IPS-15b (cell line): ENCODE measurements around the gene MAGI1.

Source experiments
- H3K27me3 ChIP-seq: one replicate; pipeline ENCODE4 v1.6.1; 2013; ENCODE audit warnings: low read length; ENCODE audit not compliant: control insufficient read depth, insufficient read depth
- H3K36me3 ChIP-seq: one replicate; pipeline ENCODE4 v1.6.1; 2013; ENCODE audit warnings: low read length; ENCODE audit not compliant: control insufficient read depth, insufficient read depth
- H3K4me1 ChIP-seq: one replicate; pipeline ENCODE4 v1.6.1; 2013; ENCODE audit warnings: mild to moderate bottlenecking, low read length; ENCODE audit not compliant: control insufficient read depth, insufficient read depth
- H3K4me3 ChIP-seq: one replicate; pipeline ENCODE4 v1.5.1; 2013; ENCODE audit warnings: low read depth, low read length
- H3K9ac ChIP-seq: one replicate; pipeline ENCODE4 v1.6.1; 2013; ENCODE audit warnings: low read depth, mild to moderate bottlenecking, low read length
- H3K9me3 ChIP-seq: one replicate; pipeline ENCODE4 v1.6.1; 2013; ENCODE audit warnings: mild to moderate bottlenecking, low read length; ENCODE audit not compliant: control insufficient read depth, insufficient read depth

Gene MAGI1

DNA sequence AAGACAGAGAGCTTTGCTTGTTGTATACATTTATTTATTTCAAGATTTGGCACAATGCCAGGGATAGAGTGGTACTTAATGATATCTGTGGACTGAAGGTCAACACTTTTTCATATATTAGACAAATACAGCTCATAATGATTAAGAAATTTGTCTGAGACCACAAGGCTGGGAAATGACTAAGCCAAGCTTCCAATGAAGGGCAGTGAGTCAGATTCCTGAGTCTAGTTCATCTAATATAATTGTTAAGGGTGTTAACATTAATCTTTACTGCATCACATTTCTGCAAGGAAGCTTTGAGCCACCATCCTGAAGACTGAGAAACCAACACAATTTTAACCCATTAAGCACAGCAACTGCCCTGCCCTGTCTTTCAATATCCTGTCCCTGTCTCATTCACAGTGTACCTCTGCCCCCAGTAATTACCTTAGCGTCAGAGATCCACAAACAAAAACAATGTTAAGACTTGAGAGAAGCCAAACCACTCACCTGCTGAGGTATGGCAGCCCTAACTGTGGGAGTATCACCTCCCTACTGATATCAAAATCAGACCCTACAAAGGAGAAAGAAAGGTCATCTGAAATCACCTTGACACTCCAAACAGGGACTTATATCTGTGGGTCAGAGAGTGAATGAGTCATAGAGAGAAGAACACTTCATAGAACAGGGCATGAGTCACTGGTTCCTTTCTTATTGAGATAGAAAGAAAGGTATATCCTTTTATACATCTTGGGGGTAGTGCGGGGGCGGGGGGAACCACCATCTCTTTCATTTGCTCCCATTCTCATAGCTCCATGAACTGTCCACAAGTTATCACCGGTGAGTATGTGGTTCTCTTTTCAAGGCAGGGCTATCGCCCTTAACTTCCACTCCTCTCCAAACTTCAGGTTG lies 74.7 kb downstream of the MAGI1 start:
- no peak overlapping the region for H3K4me3 ChIP-seq
- no peaks in the 10 kb centered on the region for H3K27me3 ChIP-seq
- no peaks in the 10 kb centered on the region for H3K9me3 ChIP-seq
- H3K4me1 ChIP-seq, result peaks cover 13% of the 10 kb centered on the region
- H3K9ac ChIP-seq, result no peak overlapping the region
- H3K36me3 ChIP-seq, result no peaks in the 10 kb centered on the region

DNA sequence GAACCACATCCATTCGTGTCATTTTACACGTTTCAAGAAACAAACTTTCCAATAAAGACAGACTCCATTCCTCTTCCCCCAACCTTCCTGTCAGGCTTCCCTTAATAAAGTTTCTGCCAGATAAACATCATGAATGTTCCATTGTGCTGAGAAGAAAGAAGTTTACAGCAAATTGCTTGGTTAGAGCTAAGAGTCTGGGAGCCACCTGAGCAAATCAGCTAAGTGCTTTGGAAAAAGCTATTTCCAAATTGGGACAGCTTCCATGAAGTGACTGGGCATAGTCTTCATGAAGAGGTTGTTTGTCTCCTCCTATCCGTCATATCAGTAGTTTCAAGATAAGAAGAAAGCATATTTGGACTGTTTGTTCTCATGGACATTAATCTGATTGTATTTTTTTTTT lies 77.0 kb downstream of the MAGI1 start:
- Histone ChIP-seq H3K4me1 (peaks cover 13% of the 10 kb centered on the region), H3K4me3 (no peak overlapping the region), H3K9me3 (no peaks in the 10 kb centered on the region), H3K27me3 (no peaks in the 10 kb centered on the region), H3K36me3 (no peaks in the 10 kb centered on the region), H3K9ac (no peak overlapping the region)

DNA sequence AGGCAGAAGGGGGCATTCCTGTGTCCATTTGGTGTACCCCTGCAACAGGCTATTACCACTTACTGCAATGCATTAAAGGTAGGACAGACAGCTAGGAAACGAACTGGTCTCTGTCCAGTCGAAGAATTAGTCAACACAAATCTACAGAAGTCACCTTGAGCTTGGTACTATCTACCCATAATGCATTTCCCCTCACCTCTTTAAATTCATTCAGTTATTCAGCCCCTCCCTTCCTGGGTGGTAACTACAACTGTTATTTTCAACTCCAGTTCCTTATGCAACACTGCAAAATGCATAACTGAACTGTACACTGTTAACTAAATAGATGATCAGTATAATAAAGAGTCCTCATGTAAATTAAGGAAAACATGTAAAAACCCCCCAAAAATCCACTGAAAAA lies 77.6 kb downstream of the MAGI1 start:
- no peaks in the 10 kb centered on the region for H3K9me3 ChIP-seq
- no peaks in the 10 kb centered on the region for H3K36me3 ChIP-seq
- H3K4me3 ChIP-seq, result no peak overlapping the region
- peaks cover 13% of the 10 kb centered on the region for H3K4me1 ChIP-seq
- H3K27me3 ChIP-seq, result no peaks in the 10 kb centered on the region
- no peak overlapping the region for H3K9ac ChIP-seq

DNA sequence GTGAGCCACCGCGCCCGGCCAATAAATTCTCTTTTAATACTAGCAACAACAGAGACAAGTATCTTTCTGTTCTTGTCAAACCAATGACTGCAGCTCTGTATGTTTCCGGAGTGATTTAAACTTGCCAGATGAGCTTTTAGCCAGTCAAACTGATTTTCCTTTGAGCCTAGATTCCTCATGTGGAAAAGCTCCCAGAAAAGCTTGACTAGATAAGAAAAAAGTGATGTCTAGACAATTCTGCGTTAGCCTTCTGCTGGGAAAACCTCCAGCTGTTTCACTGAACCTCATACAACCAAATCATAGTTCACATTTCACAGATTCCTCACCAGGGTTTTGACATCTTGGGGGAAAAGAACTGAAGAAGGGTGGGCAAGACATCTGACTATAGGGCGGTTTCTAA lies 78.6 kb downstream of the MAGI1 start:
- no peak overlapping the region for H3K9ac ChIP-seq
- no peaks in the 10 kb centered on the region for H3K27me3 ChIP-seq
- no peaks in the 10 kb centered on the region for H3K9me3 ChIP-seq
- H3K4me1 ChIP-seq, result peaks cover 13% of the 10 kb centered on the region
- H3K36me3 ChIP-seq, result no peaks in the 10 kb centered on the region
- H3K4me3 ChIP-seq, result no peak overlapping the region

DNA sequence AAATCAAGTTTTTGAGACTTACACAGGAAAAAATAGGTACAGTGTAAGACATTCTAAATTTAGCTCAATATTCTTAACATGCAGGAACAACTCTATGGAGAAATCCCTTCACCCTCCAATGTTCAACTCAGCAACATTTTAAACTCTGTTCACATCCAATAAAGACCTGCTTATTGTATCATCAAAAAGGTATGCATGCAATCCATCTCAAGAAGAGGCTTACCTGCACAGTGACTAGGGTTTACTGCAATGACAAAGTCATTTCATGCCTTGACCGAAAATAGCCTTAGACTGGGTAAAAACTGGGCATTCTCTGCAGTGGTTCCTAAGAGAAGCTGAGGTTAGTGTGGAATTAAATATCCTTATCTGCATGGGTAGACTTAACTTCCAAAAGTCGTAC lies 80.5 kb downstream of the MAGI1 start:
- peaks cover 10% of the 10 kb centered on the region for H3K4me1 ChIP-seq
- H3K4me3 ChIP-seq, result no peak overlapping the region
- no peaks in the 10 kb centered on the region for H3K27me3 ChIP-seq
- no peaks in the 10 kb centered on the region for H3K36me3 ChIP-seq
- H3K9ac ChIP-seq, result no peak overlapping the region
- H3K9me3 ChIP-seq, result no peaks in the 10 kb centered on the region

DNA sequence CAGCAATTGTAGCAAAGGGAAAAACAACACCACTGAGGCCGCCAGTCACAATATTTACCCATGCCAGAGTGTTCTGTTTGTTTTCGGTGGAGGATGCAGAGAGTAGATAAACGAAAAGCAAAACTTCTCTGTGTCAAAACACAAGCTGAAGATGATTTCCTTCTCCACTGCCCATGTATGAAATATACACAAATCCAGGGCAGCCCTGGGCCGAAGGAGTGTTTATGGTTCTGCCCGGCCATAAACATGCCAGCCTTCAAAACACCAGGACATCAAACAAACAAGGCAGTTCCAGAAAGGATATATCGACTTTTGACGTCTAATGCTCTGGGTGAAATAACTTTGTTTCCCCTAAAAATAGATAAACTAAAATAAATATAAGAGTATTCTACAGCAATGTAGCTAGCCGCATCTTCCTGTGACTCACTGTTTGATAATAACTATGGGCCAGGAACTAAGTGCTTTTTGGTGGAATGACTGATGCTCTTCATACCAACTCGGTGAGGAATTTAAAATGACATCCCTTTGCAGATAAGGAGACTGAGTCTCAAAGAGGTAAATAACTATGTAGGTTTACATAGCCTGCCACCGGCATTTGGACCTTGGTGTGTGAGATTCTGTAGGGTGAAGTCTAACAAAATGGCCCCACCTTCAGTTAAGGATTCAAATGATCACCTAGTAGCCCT lies 82.8 kb downstream of the MAGI1 start:
- no peaks in the 10 kb centered on the region for H3K9me3 ChIP-seq
- peaks cover 16% of the 10 kb centered on the region for H3K4me1 ChIP-seq
- H3K27me3 ChIP-seq, result no peaks in the 10 kb centered on the region
- H3K4me3 ChIP-seq, result no peak overlapping the region
- no peaks in the 10 kb centered on the region for H3K36me3 ChIP-seq
- H3K9ac ChIP-seq, result no peak overlapping the region

DNA sequence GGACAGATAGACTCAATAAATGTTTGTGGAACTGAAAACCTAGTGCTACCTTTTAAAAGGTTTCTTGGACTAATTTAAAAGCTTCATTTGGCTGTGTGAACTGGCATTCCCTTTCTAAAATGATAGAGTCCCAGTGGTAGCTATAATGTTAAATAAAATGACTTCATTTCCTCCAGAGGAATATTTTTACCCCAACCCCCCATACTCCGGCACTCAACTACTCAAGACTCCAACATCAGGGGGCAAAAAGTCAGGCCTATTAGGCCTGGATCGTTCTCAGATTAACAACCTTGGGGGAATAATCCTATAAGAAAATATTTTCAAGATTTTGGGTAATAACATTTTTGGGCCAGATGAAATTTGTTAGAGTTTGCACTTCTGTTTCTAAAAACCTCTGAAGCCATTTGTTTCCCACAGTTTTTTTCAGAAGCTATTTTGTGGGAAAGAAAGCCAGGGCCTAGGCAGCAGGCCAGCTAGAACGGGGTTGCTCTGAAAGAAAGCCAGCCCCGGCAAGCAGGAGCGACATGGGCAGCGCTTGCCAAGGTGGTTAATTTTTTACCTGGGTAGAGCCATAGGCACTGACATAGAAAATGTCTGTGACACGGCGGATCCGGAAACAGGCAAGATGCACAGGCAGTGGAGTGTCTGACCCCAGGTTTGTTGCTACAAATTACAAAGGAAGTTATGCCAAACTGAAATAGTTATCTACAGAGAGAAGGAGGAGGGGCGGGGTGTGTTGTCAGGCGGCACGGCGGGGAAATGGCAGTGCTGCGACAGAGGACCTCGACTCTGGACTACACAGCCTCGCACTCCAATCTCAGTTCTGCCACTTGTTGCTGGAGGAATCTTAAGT lies 84.6 kb downstream of the MAGI1 start:
- Histone ChIP-seq H3K9ac (peak overlapping the region; percentile 27), H3K4me3 (no peak overlapping the region), H3K4me1 (peaks cover 25% of the 10 kb centered on the region), H3K9me3 (no peaks in the 10 kb centered on the region), H3K36me3 (no peaks in the 10 kb centered on the region), H3K27me3 (no peaks in the 10 kb centered on the region)

DNA sequence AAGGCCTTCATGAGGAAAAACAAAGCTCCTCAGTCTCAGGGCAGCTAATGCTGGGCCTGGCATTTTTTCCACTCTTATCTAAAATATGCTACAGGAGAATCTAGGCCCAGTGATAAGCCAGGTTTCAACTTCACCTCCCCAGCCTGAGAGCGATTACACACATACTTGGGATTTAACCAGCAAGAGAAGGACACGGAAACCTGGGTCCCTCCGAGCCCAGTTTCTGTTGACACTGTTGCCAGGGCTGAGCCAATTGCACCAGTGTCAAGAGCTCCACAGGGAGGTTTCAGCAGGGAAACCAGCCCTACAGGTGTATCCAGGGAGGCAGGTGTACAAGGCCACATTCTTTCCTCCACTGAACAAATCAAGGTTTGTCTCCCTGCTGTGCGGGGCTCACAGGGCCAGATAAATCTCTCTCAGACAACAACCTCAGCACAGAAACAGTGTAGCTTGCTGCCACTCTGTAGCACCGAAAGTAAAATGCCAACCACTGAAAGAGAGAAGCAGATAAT lies 85.4 kb downstream of the MAGI1 start:
- H3K9me3 ChIP-seq, result no peaks in the 10 kb centered on the region
- no peak overlapping the region for H3K4me3 ChIP-seq
- H3K9ac ChIP-seq, result no peak overlapping the region
- no peaks in the 10 kb centered on the region for H3K27me3 ChIP-seq
- no peaks in the 10 kb centered on the region for H3K36me3 ChIP-seq
- peaks cover 29% of the 10 kb centered on the region for H3K4me1 ChIP-seq

DNA sequence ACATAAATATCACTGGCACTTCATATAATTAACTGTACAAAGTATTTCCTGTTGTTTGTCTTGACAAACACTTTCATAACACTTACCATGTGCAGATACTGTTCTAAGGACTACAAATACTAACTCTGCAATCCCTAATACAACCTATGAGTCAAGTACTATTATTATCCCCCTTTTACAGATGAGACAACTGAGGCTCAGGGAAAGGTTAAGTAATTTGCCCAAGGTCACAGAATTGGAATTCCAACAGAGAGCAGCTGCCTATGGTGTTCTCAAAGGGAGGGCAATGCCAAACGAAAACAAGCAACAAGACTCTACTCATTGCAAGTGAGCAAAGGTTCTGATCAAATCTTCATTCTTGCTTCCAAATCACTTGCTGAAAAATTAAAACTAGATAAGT lies 85.9 kb downstream of the MAGI1 start:
- H3K36me3 ChIP-seq, result no peaks in the 10 kb centered on the region
- no peak overlapping the region for H3K4me3 ChIP-seq
- H3K4me1 ChIP-seq, result peaks cover 29% of the 10 kb centered on the region
- no peak overlapping the region for H3K9ac ChIP-seq
- H3K9me3 ChIP-seq, result no peaks in the 10 kb centered on the region
- no peaks in the 10 kb centered on the region for H3K27me3 ChIP-seq

DNA sequence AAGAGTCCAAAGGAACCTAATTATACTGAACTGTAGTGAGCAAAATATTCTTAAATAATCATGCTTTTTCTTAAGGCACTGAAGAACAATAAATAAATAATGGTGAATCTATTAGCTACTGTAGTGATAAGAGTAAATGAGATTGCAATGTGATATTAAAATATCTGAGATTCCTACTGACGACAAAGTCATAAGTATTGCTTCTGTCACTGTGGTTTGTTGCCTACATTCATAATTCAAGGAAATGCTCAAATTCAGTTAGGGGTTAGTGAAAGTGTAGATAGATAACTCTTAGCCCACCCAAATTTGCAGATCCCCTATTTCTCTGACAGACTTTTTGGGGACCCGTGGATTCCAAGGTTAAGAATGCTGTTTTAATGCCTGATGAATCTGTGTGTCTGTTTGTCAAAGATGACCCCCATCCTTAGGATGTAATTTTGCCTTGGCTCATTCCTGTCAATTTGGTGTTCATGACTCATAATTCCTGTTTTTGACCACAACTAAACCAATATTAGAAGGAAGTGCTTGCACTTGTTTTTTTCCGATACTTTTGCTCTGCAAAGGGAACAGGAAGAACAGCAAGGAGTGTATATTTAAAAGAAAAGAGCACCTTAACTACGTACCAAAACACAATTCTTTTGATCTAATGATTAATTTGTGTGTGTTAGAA lies 86.7 kb downstream of the MAGI1 start:
- Histone ChIP-seq H3K4me1 (peaks cover 33% of the 10 kb centered on the region), H3K9ac (no peak overlapping the region), H3K4me3 (no peak overlapping the region)

More for the DNA sequence above, 86.7 kb downstream of the MAGI1 start:
- Histone ChIP-seq H3K9me3 (no peaks in the 10 kb centered on the region), H3K36me3 (no peaks in the 10 kb centered on the region), H3K27me3 (no peaks in the 10 kb centered on the region)
